ENCODE data around the gene RXFP4.

GRCh38 chr1:155989242-155990004 lies 48.0 kb downstream of the RXFP4 start:
- TF ChIP-seq CTCF (IDR thresholded peaks at IDR 0.05) (peak in 2 of 3 donors; percentile 25 to 91), POLR2A (IDR thresholded peaks at IDR 0.05) (no peak)

Measured in lower leg skin (tissue), 3 donors.